HepG2 (cell line): ENCODE measurements around the gene CHD2. TPM values are rescaled to one million over a fixed set of nuclear protein-coding genes. Genes with fewer than 3 reads are reported as not detected.
A peak's percentile ranks its signal among the peaks of the same experiment; 100 is the strongest.

ENCODE experiments used
- ATAC-seq: fragments of 200-7000 bp; cut with Tn5 transposase; 3 replicates; pipeline ENCODE4 v1.9.1; 2020; ENCODE audit warnings: mild to moderate bottlenecking, moderate library complexity
- BruUV-seq: library from RNA; stranded (reverse); fragments of 400-500 nt; replicated peaks from 2 replicates; lab custom pipeline; 2021; lab: Mats Ljungman, UMichigan
- CTCF ChIA-PET: fragments of 300-600 bp; formaldehyde crosslinking; extraction: SDS; loops from one replicate; lab custom pipeline; 2021; ENCODE audit warnings: low total read pairs, inconsistent platforms, low intra/inter-chr PET ratio; lab: Yijun Ruan, JAX
- POLR2A ChIA-PET: fragments of 350-600 bp; sonication (Branson Sonifier 250); formaldehyde crosslinking; loops from one replicate; lab custom pipeline; 2020; ENCODE audit warnings: antibody characterized with exemption, inconsistent platforms; lab: Yijun Ruan, JAX
- DNase-seq: peaks from one replicate; pipeline ENCODE4 v3.0.0-alpha.2; 2015; ENCODE audit warnings: low spot score
- FAIRE-seq: peaks from 3 replicates; lab custom pipeline; 2011; peaks lifted over from hg19 to GRCh38; lab: Jason Lieb, UNC
- H2AFZ ChIP-seq: one replicate; pipeline ENCODE4 v1.6.1; 2011; ENCODE audit warnings: low read length, inconsistent platforms
- H3K27ac ChIP-seq: fragments of 300-600 bp; 3 replicates; pipeline ENCODE4 v1.8.0; 2011; ENCODE audit warnings: mixed run types, mild to moderate bottlenecking, mixed read lengths, low read length, inconsistent platforms; ENCODE audit not compliant: insufficient read depth; ENCODE audit errors: extremely low read length
- H3K27me3 ChIP-seq, 2 experiments: fragments of 200-600 bp in 1 of 2; 2 replicates in 1 of 2; 3 replicates in 1 of 2; pipeline versions ENCODE4 v1.6.0 to v1.8.0; 2011; ENCODE audit warnings: low read length in 2 of 2, mild to moderate bottlenecking in 2 of 2, moderate library complexity in 2 of 2, inconsistent platforms in 1 of 2; ENCODE audit not compliant: insufficient read depth in 2 of 2, control insufficient read depth in 1 of 2
- H3K36me3 ChIP-seq, 2 experiments: fragments of 200-600 bp in 1 of 2; replicated peaks in 1 of 2; 2 replicates in 1 of 2; 3 replicates in 1 of 2; pipeline versions ENCODE4 v1.5.1 to v1.8.0; 2011; ENCODE audit warnings: low read length in 2 of 2, inconsistent platforms in 1 of 2; ENCODE audit not compliant: insufficient read depth in 2 of 2, control insufficient read depth in 1 of 2
- H3K4me1 ChIP-seq: 2 replicates; pipeline ENCODE4 v1.5.1; 2012; ENCODE audit warnings: low read length, inconsistent platforms; ENCODE audit not compliant: insufficient read depth
- H3K4me2 ChIP-seq: 2 replicates; pipeline ENCODE4 v1.6.0; 2011; ENCODE audit warnings: low read depth, low read length, inconsistent platforms
- H3K4me3 ChIP-seq, 3 experiments: fragments of 200-600 bp in 1 of 3; sonication (generic), shearing (Covaris generic) in 1 of 3; replicated peaks in 1 of 3; 2 replicates each; pipeline ENCODE4 v1.5.1; 2011 to 2016; ENCODE audit warnings: low read length in 3 of 3, inconsistent platforms in 2 of 3, low read depth in 2 of 3, mild to moderate bottlenecking in 2 of 3, control low read depth in 1 of 3, mixed read lengths in 1 of 3; ENCODE audit not compliant: insufficient read depth in 1 of 3
- H3K79me2 ChIP-seq: one replicate; pipeline ENCODE4 v1.6.1; 2011; ENCODE audit warnings: low read length, inconsistent platforms; ENCODE audit not compliant: insufficient read depth
- H3K9ac ChIP-seq: 2 replicates; pipeline ENCODE4 v1.6.0; 2011; ENCODE audit warnings: mild to moderate bottlenecking, low read depth, low read length, inconsistent platforms; ENCODE audit not compliant: insufficient read depth
- H3K9me3 ChIP-seq: 2 replicates; pipeline ENCODE4 v1.5.1; 2012; ENCODE audit warnings: mild to moderate bottlenecking, low read length
- H4K20me1 ChIP-seq: 2 replicates; pipeline ENCODE4 v1.6.0; 2011; ENCODE audit warnings: inconsistent platforms, mild to moderate bottlenecking, low read length, moderate library complexity; ENCODE audit not compliant: insufficient read depth
- TCF12 ChIP-seq, 2 experiments: fragments of 450-650 bp in 1 of 2; sonication (generic) in 1 of 2; formaldehyde crosslinking in 1 of 2; IDR thresholded peaks; 2 replicates each; pipeline versions ENCODE4 v1.6.1 to v1.8.0; 2017 to 2022; ENCODE audit warnings: antibody characterized with exemption in 1 of 2, mild to moderate bottlenecking in 1 of 2, missing genetic modification reagents in 1 of 2, moderate library complexity in 1 of 2
- ZNF629 ChIP-seq: sonication (generic); formaldehyde crosslinking; conservative IDR thresholded peaks from 2 replicates; pipeline ENCODE4 v1.5.0; 2020; ENCODE audit warnings: missing genetic modification reagents
- WGBS: methylation state at CpG from one replicate; pipeline ENCODE4 v1.1.6; 2017; ENCODE audit warnings: low lambda C conversion rate; 5-methylcytosine and 5-hydroxymethylcytosine counted together
- in situ Hi-C: cut with HindIII; loops from 2 replicates; pipeline ENCODE4 v1.10.0; 2017; ENCODE audit warnings: low pct_unique_long_range_greater_than_20kb; ENCODE audit not compliant: extremely low pct_ligation_motif_present
- intact Hi-C: fragments of 100-400 bp; cut with micrococcal nuclease; formaldehyde crosslinking; loops from one replicate; pipeline ENCODE4 v1.10.0; 2022; ENCODE audit not compliant: unreplicated experiment
- polyA plus RNA-seq, 8 experiments: library from polyadenylated mRNA; depleted of rRNA in 3 of 8; stranded (reverse) in 7 of 8; unstranded in 1 of 8; fragments of >200 nt; fragmentation: Illumina TruSeq in 4 of 8; extraction: Trizol in 4 of 8; gene quantifications; 2 replicates each; pipeline versions ENCODE4 v1.2.1 to v1.2.3, GENCODE V29; 2011 to 2016; ENCODE audit warnings: low read depth in 4 of 8, missing spikeins in 1 of 8, mixed read lengths in 1 of 8; ENCODE audit not compliant: insufficient read depth in 1 of 8
- total RNA-seq, 5 experiments: library from RNA; depleted of rRNA; stranded (reverse); fragments of >200 nt; fragmentation: Illumina TruSeq; extraction: Trizol; gene quantifications; 2 replicates each; pipeline ENCODE4 v1.2.3, GENCODE V29; 2016; ENCODE audit warnings: low read depth in 1 of 5
- TF ChIP-seq, protein P1 (sequence below): sonication (generic); formaldehyde crosslinking; IDR thresholded peaks from 2 replicates; pipeline ENCODE4 v1.4.0; 2020; ENCODE audit warnings: missing genetic modification reagents, mild to moderate bottlenecking, borderline replicate concordance

The CHD2 gene
- total and polyA plus RNA-seq, 2 of the 13 experiments (the other 11 are each of a cell fraction or from before 2014, with no cell fraction given), result 54.0 to 54.1 TPM

DNA sequence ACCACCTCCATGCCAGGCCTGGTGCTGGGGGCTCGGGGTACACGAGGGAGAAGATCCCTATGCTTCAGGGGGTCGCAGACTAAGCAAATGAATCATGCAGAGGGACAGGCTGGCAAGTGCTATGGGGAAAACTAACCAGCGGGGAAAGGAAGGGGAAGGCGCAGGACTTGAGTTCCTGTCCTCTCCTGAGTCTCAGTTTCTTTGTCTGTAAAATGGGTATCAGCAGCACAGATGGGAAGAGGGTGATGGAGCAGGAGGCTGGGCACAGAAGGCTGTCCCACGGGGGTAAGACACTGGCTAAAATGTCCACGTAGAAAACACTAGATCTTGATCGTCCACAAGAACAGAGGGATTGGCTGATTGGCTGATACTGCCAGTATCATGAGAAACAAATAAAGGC is 149.1 kb downstream of the CHD2 start:
- no TSS peak for BruUV-seq
- CTCF ChIA-PET, result no interaction called here
- intact Hi-C loops, result no loop called here

DNA sequence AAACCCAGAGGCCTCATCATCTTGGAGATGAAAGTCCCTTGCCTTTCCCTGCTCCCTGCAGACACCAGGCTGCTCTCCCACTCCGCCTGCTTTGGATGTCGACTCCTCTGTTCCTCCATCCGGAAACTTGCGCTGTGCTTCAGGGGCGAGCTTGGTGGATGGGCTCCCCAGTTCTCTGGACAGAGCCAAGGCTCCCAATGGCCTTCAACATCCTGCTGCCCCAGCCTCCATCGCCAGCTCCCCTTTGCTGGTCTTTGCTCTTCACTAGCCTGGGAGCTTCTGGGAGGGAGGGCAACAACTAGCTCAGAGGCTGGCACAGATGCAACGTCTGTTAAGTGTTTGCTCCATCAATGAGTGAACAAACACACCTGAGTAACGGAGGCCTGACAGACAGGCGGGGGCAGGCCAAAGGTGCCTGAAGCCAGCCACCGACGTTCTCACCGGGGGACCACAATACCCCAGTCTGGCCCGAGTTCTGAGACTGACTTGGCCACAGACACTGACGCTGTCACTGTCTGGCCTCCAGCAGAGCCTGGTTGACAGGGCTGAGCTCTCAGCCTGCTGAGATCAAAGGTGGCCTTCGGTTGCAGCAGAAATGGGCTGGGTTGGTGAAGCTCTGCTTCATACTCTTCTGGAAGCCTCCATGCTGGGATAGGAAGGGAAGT is 149.9 kb downstream of the CHD2 start:
- in situ Hi-C loops, result no loop called here
- BruUV-seq, result no TSS peak
- H3K27me3 ChIP-seq, result peaks cover 5 to 30% of the 10 kb centered on the region in 2 experiments; a peak in 4 of 5 replicates
- CTCF ChIA-PET, result no interaction called here
- TF ChIP-seq, protein P1, sequence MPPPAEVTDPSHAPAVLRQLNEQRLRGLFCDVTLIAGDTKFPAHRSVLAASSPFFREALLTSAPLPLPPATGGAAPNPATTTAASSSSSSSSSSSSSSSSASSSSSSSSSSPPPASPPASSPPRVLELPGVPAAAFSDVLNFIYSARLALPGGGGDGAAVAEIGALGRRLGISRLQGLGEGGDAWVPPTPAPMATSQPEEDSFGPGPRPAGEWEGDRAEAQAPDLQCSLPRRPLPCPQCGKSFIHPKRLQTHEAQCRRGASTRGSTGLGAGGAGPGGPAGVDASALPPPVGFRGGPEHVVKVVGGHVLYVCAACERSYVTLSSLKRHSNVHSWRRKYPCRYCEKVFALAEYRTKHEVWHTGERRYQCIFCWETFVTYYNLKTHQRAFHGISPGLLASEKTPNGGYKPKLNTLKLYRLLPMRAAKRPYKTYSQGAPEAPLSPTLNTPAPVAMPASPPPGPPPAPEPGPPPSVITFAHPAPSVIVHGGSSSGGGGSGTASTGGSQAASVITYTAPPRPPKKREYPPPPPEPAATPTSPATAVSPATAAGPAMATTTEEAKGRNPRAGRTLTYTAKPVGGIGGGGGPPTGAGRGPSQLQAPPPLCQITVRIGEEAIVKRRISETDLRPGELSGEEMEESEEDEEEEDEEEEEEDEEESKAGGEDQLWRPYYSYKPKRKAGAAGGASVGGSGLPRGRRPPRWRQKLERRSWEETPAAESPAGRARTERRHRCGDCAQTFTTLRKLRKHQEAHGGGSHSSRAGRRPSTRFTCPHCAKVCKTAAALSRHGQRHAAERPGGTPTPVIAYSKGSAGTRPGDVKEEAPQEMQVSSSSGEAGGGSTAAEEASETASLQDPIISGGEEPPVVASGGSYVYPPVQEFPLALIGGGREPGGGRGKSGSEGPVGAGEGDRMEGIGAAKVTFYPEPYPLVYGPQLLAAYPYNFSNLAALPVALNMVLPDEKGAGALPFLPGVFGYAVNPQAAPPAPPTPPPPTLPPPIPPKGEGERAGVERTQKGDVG (CRISPR knock-in tag), result no peak
- H3K4me3 ChIP-seq, result no peak overlapping the region
- H3K9me3 ChIP-seq, result peaks cover 5% of the 10 kb centered on the region; the same call in 1 of the 2 replicates
- H3K79me2 ChIP-seq, result no peaks in the 10 kb centered on the region
- H3K27ac ChIP-seq, result no peak overlapping the region
- intact Hi-C loops, result no loop called here
- H4K20me1 ChIP-seq, result no peaks in the 10 kb centered on the region
- no peak overlapping the region for H3K4me2 ChIP-seq
- POLR2A ChIA-PET, result no interaction called here
- H3K36me3 ChIP-seq, result no peaks in the 10 kb centered on the region
- H3K4me1 ChIP-seq, result no peaks in the 10 kb centered on the region
- ATAC-seq (peak; percentile 36), FAIRE-seq (no peak), DNase-seq (no peak)
- H2AFZ ChIP-seq, result no peak overlapping the region
- WGBS, result 32% methylated on average over 11 of the region's 15 CpGs
- H3K9ac ChIP-seq, result no peak overlapping the region

More for the DNA sequence above, 149.1 kb downstream of the CHD2 start:
- Histone ChIP-seq H3K9ac (no peak overlapping the region), H2AFZ (no peak overlapping the region), H3K36me3 (no peaks in the 10 kb centered on the region), H3K27me3 (peaks cover 3 to 24% of the 10 kb centered on the region in 2 experiments; a peak in 4 of 5 replicates), H3K9me3 (peaks cover 5% of the 10 kb centered on the region; the same call in 1 of the 2 replicates), H3K4me3 (no peak overlapping the region), H3K4me2 (no peak overlapping the region), H4K20me1 (no peaks in the 10 kb centered on the region), H3K27ac (no peak overlapping the region), H3K4me1 (no peaks in the 10 kb centered on the region), H3K79me2 (no peaks in the 10 kb centered on the region)
- in situ Hi-C loops, result no loop called here
- POLR2A ChIA-PET, result no interaction called here
- WGBS, result 16% methylated on average over 8 of the region's 8 CpGs
- DNase-seq (no peak), FAIRE-seq (no peak), ATAC-seq (no peak)
- TF ChIP-seq ZNF629 (CRISPR knock-in tag) (peak; percentile 66), TCF12 (IDR thresholded peaks at IDR 0.05) (no peak), TCF12 (CRISPR knock-in tag; IDR thresholded peaks at IDR 0.05) (no peak)
